GM21528 (cell line): ENCODE data around the gene FZD10.

Experiments
- ATAC-seq: cut with Tn5 transposase; IDR thresholded peaks from one replicate; pipeline ENCODE4 v1.9.1; 2021; ENCODE audit warnings: mild to moderate bottlenecking, moderate library complexity; ENCODE audit not compliant: unreplicated experiment, low FRiP score

The FZD10 gene

DNA sequence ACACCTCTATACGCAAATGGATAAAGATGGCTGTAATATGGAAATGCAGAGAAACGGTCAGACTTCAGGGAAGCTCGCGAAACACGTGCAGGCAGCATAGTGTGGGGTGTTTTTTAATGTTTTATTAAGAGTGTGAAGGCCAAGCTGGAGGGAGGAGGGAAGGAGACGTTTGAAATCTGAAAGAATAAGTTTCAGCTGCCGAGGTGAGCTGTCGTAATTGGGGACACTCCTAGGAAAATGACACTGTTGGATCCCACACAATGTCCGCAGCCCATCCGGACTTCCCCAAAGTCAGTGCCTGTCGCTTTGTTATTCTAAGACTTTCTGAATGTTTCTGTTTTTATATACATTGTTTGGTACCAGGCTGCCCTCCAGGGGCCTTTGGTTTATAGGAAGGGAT is 8.3 kb downstream of the FZD10 start:
- ATAC-seq, result no peak

DNA sequence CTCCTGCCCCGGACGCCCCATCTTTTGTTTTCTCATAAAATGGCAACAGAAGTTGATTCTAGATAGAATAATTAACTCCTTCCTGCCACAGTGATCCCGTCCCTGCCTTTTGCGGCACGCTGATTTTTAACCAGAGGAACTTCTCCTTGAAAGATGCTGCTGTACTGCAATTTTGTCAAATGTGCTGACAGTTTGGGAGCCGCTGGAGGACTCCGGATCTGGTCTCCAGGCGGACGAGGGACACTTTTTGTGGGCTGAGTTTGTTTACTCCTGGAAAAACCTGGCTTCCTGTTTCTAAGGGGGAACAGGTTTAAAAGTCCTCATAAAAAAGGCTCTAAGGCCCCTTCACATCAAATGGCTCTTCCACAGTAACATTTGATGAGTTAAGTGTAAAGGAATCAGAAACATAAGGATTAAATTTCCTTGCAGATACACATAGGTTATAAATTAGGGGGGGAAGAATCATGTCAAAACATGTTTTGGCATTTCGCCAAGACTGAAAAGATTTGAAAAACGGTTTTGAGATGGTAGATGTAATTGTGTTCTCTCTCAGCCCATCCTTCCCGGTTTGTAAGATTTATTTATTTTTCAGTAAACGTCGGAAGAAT is 15.5 kb downstream of the FZD10 start:
- no peak for ATAC-seq

DNA sequence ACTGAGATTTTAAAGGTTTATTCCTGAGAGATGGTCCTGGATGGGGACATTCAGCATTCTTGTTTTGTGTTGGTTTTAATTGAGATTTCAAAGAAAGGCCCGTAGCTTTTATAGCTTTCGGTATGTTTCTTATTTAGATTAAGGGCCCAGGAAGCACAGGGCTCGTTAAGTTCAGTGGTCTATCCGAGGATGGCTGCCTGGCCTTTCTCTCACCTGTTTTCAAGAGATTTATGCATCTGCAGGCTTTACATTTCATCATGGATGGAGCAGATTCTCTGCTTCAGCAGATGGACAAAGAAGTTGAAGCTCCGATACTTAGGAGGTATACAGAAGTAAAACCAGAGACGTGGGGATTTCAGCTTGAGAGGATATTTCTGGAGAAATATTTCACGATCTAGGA is 16.0 kb downstream of the FZD10 start:
- no peak for ATAC-seq

DNA sequence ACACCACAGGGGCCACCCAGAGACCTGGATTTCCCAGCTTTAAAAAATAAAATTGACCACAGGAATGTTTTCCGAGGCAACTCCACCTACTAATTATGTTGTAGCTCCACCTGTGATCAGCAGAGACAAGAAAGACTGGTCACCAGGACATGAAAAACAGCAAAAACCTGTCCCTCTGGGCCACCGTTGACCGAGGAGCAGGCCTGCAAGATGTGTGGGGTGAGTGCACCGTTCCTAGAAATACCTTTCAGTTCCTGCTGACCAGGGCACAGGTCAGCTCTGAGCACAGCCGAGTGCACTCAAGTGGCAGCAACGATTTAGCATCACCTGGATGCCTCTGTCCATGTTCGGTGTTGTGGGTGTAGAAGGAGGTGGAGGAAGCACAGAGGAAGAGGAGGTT is 16.9 kb downstream of the FZD10 start:
- no peak for ATAC-seq

DNA sequence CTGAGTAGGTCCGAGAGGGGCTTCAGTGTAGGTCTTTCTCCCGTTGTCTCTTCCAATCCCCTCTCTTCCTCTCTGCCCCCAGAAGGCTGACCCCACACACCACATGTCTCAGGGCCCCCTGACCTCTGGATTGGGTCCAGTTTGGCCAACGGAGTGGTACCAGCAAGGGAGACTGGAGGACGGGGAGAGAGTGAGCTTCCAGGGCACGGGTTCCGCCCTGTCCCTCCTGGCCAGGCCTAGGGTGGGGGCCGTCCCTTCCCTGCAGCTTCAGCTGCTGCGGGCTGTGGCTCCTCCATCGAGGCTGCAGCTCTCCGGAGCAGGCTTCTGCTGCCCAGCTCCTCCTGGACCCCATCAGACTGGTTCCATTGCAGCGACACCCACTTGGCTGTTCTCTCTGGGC is 17.4 kb downstream of the FZD10 start:
- ATAC-seq, result no peak

DNA sequence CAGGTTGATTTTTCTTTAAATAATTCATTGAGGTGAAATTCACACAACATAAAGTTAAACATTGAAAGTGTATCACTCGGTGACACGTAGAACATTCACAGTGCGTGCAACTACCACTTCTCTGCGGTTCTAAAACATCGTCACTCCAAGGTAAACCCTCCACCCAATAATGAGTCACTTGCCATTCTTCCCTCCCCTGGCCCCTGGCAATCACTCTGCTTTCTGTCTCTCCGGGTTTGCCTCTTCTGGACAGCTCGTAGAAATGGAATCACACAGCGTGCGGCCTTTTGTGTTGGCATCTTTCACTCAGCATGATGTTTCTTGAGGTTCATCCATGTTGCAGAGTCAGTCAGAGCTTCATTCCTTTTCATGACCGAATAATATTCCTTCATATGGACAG is 18.9 kb downstream of the FZD10 start:
- ATAC-seq, result no peak

DNA sequence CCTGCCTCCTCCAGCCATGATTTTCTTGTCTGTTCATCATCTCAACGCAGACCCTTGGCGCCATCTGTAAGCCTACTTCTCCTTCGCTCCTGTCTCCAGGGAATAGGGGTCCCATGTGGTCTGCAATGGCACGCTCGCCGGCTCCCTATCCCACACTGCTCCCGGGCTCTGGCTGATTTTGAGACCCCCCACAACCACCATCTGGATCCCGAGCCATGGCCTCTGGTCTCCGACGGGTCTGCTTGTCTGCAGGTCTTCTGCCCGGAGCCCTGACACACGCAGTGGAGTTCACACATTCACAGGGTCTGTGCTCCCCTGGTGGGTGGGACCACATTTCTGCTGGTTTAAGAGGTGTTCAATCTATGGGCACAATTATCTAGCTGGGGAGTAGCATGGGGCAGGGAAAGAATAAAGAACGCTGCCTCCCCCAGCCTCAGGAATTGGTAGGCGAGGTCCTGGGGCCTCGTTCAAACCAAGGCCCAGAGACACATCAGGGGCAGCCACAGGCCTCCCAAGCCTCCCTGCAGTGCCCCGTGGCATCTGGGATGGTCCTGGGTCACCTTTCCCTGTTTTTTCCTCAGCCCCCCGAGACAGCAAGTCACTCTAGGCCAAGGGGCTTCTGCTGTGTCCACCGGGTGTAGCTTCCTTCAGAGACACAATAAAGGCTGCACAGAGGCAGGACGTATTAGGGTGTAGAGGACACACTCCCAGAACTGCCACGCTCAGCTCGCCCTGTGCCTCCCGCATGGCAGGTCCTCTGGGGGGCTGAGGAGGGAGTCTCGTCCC is 21.5 kb downstream of the FZD10 start:
- no peak for ATAC-seq

DNA sequence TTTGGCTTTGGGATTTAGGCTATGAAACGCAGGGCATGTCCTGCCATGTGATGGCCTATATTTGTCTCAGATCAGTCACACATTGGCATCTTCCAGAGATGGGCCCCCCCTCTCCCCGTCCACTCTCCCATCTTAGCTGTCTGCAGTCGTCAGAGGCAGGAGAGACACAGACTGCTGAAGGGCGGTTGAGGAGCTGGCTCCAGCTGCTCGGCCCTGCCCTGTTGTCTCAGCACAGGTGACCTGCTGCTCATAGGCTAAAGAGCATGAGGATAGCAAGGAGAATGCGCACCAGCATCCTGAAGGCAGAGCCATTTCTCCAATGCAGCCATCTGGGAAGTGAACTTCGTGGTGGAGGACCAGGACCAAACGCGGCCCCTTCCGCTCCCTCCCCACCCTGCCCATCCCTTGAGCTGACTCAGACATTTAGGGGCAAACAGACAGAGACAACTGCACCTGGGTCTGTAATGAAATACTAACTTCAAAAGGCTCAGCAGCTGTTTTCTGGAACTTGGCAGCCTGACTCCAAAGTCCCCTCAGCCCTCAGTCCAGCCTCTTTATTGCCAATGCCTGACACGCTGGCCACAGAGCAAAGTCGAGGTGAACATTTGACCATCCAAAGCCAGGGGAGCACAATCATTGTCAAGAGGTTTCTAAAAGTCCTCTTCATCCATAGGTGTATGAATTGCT is 22.3 kb downstream of the FZD10 start:
- ATAC-seq, result no peak

DNA sequence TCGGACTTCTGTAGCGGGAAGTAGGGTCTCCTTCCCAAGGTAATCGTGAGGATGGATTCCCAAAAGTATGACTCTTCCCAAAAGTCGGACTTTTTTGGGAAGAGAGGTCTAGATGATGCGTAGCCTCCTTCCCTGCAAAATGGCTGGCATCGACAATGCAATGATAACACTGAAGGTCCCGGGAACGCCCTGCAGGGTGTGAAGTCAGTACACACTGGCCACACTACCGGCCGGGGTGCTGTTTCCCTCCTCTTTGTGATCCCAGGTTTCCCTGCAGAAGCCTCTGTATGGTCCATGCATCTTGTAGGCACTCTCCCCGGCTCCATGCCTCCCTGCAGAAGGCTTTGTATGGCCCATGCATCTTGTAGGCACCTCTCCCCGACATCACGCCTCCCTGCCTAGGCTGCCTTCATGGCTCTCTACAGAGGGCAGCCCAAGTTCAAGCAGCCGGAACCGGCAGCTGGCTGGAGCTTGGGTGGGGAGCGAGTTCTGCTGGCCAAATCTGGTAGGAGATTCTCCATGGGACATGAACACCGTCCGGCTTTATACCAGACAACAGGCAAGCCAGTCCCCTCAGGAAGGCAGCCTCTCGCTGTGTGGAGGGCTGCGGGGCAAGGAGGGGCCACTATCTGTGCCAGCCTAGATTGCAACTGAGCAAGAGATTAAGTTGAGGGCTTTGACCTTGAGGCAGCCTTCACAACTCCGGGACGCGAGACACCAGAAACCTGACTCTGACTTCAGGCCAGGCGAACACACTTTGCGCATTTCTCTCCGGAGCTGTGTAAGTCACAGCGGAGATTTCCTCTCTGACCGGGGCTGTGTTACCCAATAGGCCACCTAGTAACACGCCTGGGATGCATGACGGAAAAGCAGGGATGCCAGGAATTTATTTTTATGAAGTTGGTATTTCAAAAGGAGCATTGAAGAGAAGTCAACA is 23.5 kb downstream of the FZD10 start:
- no peak for ATAC-seq

DNA sequence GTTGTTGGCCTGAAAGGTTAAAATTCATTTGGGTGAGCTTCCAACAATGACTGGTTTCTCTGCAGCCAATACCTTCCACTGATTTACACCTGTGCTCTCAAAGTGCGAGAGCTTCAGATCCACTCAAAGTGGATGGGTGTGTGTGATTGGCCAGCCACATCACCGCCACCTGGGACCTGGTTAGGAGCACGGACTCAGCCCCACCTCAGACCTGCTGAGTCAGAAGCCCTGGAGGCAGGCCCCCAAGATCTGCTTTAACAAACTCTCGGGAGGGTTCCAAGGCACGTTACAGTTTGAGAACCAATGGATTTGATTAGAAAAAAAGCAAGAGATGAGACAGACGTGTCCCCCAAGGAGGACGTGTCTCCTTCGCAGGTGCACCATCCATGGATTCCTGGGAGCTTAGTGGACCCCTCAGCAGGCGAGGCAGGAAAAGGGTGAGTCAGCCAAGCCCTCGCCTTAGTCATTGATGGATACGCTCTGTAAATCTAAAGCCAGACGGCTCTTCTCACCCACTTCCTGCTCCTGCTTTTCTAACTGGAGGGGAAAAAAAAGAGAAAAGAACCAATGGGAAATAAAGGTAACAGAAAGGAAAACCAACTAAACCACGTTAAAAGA is 24.5 kb downstream of the FZD10 start:
- ATAC-seq, result no peak

DNA sequence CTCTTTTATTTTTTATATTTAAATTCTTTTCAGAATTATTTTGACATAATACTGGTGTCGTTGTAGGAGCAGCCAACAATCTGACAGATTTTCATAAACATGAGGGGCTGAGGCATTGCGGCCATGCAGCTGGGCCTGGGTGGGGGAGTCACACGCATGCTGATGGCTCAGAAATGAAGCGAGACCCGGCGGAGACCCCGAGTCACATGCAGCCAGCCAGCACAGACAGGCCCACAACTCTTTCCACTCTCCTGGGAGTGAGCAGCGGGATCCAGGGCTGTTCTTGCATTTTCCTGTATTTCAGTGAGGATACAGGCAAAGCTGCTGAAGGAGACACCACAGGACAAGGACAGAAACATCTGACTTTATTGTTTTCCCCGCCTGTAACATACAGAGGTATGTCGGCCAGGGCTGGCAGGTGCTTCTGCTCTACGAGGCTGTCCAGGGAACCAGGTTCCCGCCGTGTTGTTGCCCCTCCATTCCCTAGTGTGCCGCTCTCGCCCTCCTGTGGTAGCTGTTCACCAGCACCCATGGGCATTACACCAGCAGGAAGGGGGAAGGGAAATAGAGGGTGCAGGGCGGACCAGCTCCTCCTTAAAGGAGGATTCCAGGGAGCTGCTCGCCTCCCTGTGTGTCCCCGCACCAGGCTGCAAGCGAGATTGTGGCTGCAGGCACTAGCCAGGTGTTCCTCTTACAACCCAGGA is 30.5 kb downstream of the FZD10 start:
- ATAC-seq, result no peak

DNA sequence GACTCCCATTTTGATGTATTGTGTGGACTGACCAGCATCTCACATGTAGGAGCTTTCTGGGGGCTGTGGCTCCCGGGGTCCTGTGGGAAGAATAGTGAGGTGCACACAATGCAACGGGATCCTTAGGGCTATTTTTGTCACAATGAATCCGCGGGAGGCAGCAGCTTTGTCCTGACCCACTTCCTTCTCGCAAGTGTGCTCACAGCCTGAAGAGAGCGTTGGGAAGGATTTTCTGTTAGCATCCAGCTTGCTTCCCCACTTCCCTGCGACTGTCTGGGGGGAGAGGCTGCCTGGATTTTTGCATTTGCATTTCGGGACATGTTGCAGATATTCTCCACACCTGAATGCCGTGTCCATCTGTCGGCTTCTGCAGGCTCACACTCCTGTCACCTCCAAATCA is 31.9 kb downstream of the FZD10 start:
- no peak for ATAC-seq

DNA sequence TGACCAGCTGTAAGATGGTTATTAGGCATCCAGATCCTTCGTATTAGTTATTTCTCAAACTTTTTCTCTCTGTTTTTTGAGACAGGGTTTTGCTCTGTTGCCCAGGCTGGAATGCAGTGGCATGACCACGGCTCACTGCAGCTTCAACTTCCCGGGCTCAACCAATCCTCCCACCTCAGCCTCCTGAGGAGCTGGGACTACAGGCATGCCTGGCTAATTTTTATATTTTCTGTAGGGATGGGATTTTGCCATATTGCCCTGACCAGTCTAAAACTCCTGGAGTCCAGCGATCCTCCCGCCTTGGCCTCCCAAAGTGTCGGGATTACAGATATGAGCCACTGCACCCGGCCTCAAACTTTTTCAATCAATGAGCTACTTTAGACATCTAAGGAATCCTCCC is 33.1 kb downstream of the FZD10 start:
- no peak for ATAC-seq

DNA sequence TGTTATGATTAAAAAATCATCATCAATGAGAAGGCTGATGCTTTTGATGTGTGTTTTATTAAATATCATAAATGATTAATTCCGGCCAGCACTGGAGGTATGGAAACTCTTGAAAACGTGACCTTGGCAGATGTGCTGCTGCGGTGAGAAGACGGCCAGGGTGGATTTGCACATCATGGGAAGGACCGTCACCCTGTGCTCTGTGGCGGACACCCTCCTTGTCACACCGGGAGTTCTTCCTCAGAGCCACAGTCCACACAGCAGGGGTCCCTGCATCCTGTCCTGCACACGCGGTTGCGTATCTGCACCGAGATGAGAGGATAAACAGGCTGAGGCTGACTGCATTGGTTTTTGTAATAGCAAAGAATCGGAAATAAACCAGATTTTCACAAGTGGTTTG is 33.5 kb downstream of the FZD10 start:
- ATAC-seq, result no peak

DNA sequence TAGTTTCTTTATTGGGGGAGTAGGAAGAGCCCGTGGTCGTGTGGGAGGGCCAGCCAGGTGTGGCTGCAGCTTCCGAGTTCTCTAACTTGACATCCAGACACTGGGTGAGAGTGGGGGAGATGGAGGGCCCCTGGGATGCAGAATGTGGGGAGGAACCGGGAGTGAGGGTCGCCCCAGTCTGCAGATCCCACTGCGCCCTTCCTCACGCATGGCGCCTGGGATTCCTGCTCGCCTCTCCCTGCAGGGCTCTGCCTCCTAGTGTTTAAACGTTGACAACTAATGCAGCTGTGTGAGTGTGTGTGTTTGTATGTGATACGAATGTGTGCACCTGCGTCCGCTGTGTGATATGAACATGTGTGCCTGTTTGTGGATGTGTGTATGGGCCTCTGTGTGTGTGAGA is 34.6 kb downstream of the FZD10 start:
- ATAC-seq, result no peak

DNA sequence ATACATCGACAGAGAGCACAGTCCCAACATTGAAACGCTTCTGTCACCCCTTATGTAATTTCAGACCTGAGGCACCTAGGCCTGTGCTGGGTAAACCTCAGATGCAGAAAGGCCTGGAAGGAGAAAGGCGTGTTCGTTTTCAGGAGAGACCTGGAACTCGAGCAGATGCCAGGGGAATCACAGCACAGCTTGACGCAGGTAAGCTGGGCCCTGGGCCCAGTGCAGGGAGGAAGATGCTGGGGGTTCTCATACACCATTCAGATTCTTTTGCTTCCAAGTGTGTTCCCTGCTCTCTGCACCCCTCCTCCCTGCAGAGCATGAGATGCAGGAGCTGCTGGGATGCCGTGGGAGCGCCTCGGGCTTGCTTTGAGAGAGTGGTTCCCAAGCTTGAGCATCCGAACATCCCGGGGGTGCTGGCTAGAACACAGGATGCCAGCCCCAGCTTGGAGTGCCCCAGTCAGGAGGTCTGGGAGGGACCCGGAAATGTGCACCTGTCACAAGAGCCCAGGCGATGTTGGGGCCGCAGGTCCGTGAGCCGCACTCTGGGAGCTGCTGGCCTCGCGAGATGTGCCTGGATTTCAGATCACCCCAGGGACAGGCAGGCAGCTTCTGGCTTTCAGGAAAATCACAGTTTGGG is 35.9 kb downstream of the FZD10 start:
- ATAC-seq, result no peak

DNA sequence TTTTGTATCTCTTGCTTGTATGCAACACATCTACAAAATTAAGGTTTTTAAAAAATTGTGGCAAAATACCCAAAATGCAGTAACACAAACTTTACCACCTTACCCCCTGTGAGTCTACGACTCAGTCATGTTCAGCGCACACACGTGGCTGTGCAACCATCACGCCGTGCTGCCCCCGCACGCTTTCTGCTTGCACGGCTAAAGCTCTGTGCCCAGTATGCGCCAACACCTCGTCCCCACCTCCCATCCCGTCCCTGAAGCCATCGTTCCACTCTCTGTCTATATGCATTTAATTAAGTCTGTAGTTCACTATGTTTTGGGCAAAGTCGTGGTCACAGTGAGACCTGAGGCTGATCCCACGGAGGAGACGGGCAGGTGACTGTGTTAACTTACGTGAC is 36.4 kb downstream of the FZD10 start:
- ATAC-seq, result no peak

DNA sequence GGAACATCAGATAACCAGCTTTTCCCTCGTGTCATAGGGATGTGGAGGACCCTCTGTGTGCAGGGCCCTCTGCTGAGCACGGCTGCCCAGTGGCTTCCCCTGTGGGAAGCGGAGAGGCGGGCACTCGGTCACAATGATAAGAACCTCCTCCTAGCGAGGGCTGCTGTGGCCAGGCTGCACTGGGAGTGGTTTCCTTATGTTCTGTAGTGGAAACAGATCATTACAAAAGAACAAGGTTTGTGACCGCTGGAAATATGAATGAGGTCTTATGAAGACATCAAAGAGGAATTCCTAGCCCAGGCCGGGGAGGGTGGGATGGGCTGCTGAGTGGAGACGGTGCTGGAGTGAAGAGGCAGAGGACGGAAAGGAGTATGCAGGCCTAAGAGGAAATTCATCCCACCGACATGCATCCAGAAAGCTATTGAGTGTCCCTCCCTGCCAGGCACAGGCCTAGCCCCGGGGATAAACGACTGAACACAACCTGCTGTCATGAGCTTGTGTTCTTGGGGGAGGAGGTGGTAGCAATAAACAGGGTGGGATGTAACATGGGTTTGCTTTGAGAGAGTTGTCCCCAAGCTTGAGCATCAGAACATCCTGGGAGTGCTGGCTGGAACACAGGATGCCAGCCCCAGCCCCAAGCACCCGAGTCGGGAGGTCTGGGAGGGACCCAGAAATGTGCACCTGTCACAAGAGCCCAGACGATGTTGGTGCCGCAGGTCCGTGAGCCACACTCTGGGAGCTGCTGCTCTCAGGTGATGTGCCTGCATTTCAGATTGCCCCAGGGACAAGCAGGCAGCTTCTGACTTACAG is 37.5 kb downstream of the FZD10 start:
- ATAC-seq, result no peak
